ENCODE data around the gene A4GALT. TPM values are rescaled to one million over a fixed set of nuclear protein-coding genes. Genes with fewer than 3 reads are reported as not detected.

A4GALT gene
- total and polyA plus RNA-seq, 2 experiments from 2014 or later, result 7.0 to 16.2 TPM

- Mint-ChIP-seq H3K9me3 (no peaks in the 10 kb centered on the region), H3K27ac (no peak overlapping the region), H3K4me3 (no peak overlapping the region), H3K27me3 (ENCODE audit: insufficient read depth, low read depth, poor library complexity) (peaks cover 4% of the 10 kb centered on the region), H3K4me1 (peaks cover under 1% of the 10 kb centered on the region; the same call in 2 of the 3 replicates), H3K36me3 (ENCODE audit: low read depth) (no peaks in the 10 kb centered on the region)
- H3K27me3 ChIP-seq (ENCODE audit: insufficient read depth), result no peaks in the 10 kb centered on the region
- H3K4me2 ChIP-seq, result no peak overlapping the region
- DNase-seq (ENCODE audit: low spot score), result no peak
- H4K20me1 ChIP-seq (replicated peaks; ENCODE audit: insufficient read depth), result no peaks in the 10 kb centered on the region
- H2AFZ ChIP-seq, result no peak overlapping the region
- no peaks in the 10 kb centered on the region for H3K79me2 ChIP-seq (replicated peaks; ENCODE audit: insufficient read depth)
- H3K4me3 ChIP-seq, result no peak overlapping the region
- H3K9me2 ChIP-seq (ENCODE audit: insufficient read depth), result no peaks in the 10 kb centered on the region
- H3K4me1 ChIP-seq (ENCODE audit: insufficient read depth), result no peaks in the 10 kb centered on the region; the same call in 1 of the 2 replicates
- ATAC-seq, result no peak
- H3K36me3 ChIP-seq (ENCODE audit: insufficient read depth), result no peaks in the 10 kb centered on the region
- H3F3A ChIP-seq (replicated peaks; ENCODE audit: low read depth), result no peaks in the 10 kb centered on the region
- H3K27ac ChIP-seq (ENCODE audit: low read depth), result no peak overlapping the region
- TF ChIP-seq EZH2 (IDR thresholded peaks at IDR 0.05; ENCODE audit: low read depth, unreplicated experiment), result no peak
- TF ChIP-seq CTCF (conservative IDR thresholded peaks at IDR 0.05; ENCODE audit: low read depth in 2 of 2), result no peak
- TF ChIP-seq ZNF331 (CRISPR knock-in tag; IDR thresholded peaks at IDR 0.05; ENCODE audit: low read depth), result no peak
- TF ChIP-seq REST (IDR thresholded peaks at IDR 0.05; ENCODE audit: unreplicated experiment), result no peak
- TF ChIP-seq JUNB (IDR thresholded peaks at IDR 0.05; ENCODE audit: unreplicated experiment), result no peak
- TF ChIP-seq CREB1 (CRISPR knock-in tag; IDR thresholded peaks at IDR 0.05; ENCODE audit: low read depth), result no peak
- no peak for TF ChIP-seq STAT1 (IDR thresholded peaks at IDR 0.05; ENCODE audit: unreplicated experiment)
- TF ChIP-seq ZNF462 (CRISPR knock-in tag; IDR thresholded peaks at IDR 0.05), result no peak
- no peak for TF ChIP-seq POLR2AphosphoS5 (IDR thresholded peaks at IDR 0.05; ENCODE audit: low read depth)
- TF ChIP-seq NANOG (IDR thresholded peaks at IDR 0.05; ENCODE audit: borderline replicate concordance), result no peak
- TF ChIP-seq ETS1 (IDR thresholded peaks at IDR 0.05), result no peak
- TF ChIP-seq EZH2phosphoT487 (IDR thresholded peaks at IDR 0.05; ENCODE audit: unreplicated experiment), result no peak
Observed at GRCh38 chr22:42763965-42764480, 43.4 kb upstream of the A4GALT start.
